Omental fat pad (tissue), 4 donors: ENCODE measurements around the gene MRPS23. TPM values are rescaled to one million over a fixed set of nuclear protein-coding genes. Genes with fewer than 3 reads are reported as not detected.

Experiments used
- ATAC-seq: fragments of 150-250 bp; one replicate; pipeline ENCODE4 v1.9.1; 2016; ENCODE audit warnings: mild to moderate bottlenecking, moderate library complexity; ENCODE audit not compliant: low FRiP score
- DNase-seq: peaks from one replicate; pipeline ENCODE4 v3.0.0-alpha.2; 2019; ENCODE audit warnings: low spot score
- CTCF ChIP-seq, 3 donors: fragments of 450-650 bp; IDR thresholded peaks; one replicate each; pipeline ENCODE4 v1.5.1; 2016 to 2017; ENCODE audit warnings: antibody characterized with exemption in 3 of 3, mild to moderate bottlenecking in 3 of 3, moderate library complexity in 2 of 3
- total RNA-seq, 4 donors: library from RNA; depleted of rRNA; stranded (reverse); fragments of >200 nt; gene quantifications; one replicate each; pipeline ENCODE4 v1.1.0, GENCODE V29; 2016

Gene MRPS23
- total RNA-seq, 4 donors from 2014 or later = 7.9 to 17.1 (median 15.2) TPM

- no peak for TF ChIP-seq CTCF (IDR thresholded peaks at IDR 0.05)
- DNase-seq (no peak), ATAC-seq (no peak)
Measured at GRCh38 chr17:57873261-57874057, 23.6 kb upstream of the MRPS23 start.

- TF ChIP-seq CTCF (IDR thresholded peaks at IDR 0.05) = no peak
- ATAC-seq = no peak
- no peak for DNase-seq
Measured at GRCh38 chr17:57872536-57872935, 22.7 kb upstream of the MRPS23 start.

GRCh38 chr17:57871863-57872262 is 22.0 kb upstream of the MRPS23 start:
- no peak for DNase-seq
- no peak for TF ChIP-seq CTCF (IDR thresholded peaks at IDR 0.05)
- ATAC-seq = no peak

- DNase-seq (no peak), ATAC-seq (no peak)
- no peak for TF ChIP-seq CTCF (IDR thresholded peaks at IDR 0.05)
Measured at GRCh38 chr17:57871155-57871554, 21.3 kb upstream of the MRPS23 start.

GRCh38 chr17:57870283-57870635 is 20.4 kb upstream of the MRPS23 start:
- ATAC-seq (no peak), DNase-seq (no peak)
- no peak for TF ChIP-seq CTCF (IDR thresholded peaks at IDR 0.05)

GRCh38 chr17:57869617-57870282 is 19.9 kb upstream of the MRPS23 start:
- no peak for TF ChIP-seq CTCF (IDR thresholded peaks at IDR 0.05)
- no peak for ATAC-seq
- no peak for DNase-seq
